ENCODE measurements around the gene GREM2. TPM values are rescaled to one million over a fixed set of nuclear protein-coding genes. Genes with fewer than 3 reads are reported as not detected.

GREM2 gene
- total RNA-seq, 1 experiment from 2014 or later = not detected

DNA sequence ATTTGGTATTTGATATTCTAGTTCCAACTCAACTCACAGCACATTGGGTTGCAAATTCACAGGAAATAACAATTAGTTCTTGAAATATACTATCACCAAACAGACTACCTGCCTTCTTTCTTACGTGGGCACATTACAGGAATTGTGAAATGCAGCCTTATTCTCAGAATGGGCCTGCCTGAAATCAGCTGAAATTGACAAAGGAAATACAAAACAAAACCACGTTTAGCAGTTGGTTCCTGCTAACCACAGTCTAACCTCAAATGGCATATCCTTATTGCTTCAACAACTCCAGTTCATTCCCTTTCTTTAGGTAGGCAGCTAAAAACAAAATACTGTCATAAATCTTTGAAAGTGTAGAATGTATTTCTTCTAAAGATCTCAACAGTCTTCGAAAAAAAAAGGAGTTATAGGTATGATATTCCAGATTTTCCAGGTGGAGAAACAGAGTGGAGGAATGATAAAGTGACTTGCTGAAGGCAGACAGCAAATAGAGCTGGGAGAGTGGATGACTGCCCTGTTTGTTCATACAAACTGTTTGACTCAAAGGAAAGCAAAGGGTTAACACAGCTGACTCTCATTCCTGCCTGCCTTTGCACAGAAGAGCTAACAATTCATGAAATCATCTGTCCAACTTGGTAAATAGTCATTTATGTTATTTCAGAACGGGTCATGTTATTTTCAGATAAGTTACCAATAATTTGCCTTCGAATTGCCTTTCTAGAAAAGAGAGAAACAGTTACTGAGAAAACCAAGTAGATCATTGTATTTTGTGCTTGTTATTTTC, 1.6 kb upstream of the GREM2 start:
- no TSS peak for BruUV-seq (replicated peaks)

DNA sequence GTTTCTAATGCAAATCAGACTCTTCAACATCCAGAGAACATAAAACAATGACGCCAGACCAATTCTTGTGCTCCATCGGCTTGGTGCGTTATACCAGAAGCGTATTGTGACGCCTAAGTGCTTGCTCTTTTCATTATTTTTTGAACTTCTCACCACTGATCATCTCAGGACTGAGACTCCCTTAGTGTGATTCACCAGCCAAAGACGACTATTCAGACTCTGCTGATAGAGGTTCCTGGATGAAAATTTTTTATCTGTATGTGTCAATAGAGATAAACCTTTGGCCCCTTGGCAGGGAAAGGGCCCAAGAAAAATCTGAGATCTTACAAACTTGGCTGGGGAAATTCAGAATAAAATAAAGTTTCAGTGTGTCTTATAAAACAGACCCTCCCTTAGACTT, 856 bp upstream of the GREM2 start:
- ChIA-PET CTCF (no interaction called here), POLR2A (no interaction called here)
- in situ Hi-C loops (cut with HindIII; ENCODE audit: low pct_unique_long_range_greater_than_20kb, low sequenced_read_pairs) (no loop called here), intact Hi-C loops (cut with micrococcal nuclease; ENCODE audit: unreplicated experiment) (no loop called here)
- Histone ChIP-seq H3K4me3 (ENCODE audit: low read depth in 2 of 2, low read length in 2 of 2) (no peak overlapping the region), H3K27ac (ENCODE audit: low read length) (no peak overlapping the region), H3K36me3 (ENCODE audit: control insufficient read depth, insufficient read depth, low read length) (no peaks in the 10 kb centered on the region; the same call in 1 of the 2 replicates), H3K27me3 (ENCODE audit: control insufficient read depth, insufficient read depth, low read length) (peaks cover 15% of the 10 kb centered on the region), H3K9me3 (ENCODE audit: control insufficient read depth, insufficient read depth, low read depth, low read length) (no peaks in the 10 kb centered on the region), H3K4me1 (ENCODE audit: control insufficient read depth, insufficient read depth, low read length) (peaks cover 3% of the 10 kb centered on the region; the same call in 1 of the 2 replicates)
- TF ChIP-seq TCF7L2 (IDR thresholded peaks at IDR 0.05; ENCODE audit: low read depth, low read length) (no peak), SIN3A (IDR thresholded peaks at IDR 0.05; ENCODE audit: borderline replicate concordance, insufficient read depth, low read depth, low read length) (no peak), POLR2AphosphoS5 (IDR thresholded peaks at IDR 0.05; ENCODE audit: low read depth, low read length) (no peak)
- TF ChIP-seq, protein P1, sequence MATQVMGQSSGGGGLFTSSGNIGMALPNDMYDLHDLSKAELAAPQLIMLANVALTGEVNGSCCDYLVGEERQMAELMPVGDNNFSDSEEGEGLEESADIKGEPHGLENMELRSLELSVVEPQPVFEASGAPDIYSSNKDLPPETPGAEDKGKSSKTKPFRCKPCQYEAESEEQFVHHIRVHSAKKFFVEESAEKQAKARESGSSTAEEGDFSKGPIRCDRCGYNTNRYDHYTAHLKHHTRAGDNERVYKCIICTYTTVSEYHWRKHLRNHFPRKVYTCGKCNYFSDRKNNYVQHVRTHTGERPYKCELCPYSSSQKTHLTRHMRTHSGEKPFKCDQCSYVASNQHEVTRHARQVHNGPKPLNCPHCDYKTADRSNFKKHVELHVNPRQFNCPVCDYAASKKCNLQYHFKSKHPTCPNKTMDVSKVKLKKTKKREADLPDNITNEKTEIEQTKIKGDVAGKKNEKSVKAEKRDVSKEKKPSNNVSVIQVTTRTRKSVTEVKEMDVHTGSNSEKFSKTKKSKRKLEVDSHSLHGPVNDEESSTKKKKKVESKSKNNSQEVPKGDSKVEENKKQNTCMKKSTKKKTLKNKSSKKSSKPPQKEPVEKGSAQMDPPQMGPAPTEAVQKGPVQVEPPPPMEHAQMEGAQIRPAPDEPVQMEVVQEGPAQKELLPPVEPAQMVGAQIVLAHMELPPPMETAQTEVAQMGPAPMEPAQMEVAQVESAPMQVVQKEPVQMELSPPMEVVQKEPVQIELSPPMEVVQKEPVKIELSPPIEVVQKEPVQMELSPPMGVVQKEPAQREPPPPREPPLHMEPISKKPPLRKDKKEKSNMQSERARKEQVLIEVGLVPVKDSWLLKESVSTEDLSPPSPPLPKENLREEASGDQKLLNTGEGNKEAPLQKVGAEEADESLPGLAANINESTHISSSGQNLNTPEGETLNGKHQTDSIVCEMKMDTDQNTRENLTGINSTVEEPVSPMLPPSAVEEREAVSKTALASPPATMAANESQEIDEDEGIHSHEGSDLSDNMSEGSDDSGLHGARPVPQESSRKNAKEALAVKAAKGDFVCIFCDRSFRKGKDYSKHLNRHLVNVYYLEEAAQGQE (IDR thresholded peaks at IDR 0.05; ENCODE audit: insufficient read depth in 1 of 2, low read depth in 2 of 2, low read length in 1 of 2) = no peak
- TF ChIP-seq, protein P2, sequence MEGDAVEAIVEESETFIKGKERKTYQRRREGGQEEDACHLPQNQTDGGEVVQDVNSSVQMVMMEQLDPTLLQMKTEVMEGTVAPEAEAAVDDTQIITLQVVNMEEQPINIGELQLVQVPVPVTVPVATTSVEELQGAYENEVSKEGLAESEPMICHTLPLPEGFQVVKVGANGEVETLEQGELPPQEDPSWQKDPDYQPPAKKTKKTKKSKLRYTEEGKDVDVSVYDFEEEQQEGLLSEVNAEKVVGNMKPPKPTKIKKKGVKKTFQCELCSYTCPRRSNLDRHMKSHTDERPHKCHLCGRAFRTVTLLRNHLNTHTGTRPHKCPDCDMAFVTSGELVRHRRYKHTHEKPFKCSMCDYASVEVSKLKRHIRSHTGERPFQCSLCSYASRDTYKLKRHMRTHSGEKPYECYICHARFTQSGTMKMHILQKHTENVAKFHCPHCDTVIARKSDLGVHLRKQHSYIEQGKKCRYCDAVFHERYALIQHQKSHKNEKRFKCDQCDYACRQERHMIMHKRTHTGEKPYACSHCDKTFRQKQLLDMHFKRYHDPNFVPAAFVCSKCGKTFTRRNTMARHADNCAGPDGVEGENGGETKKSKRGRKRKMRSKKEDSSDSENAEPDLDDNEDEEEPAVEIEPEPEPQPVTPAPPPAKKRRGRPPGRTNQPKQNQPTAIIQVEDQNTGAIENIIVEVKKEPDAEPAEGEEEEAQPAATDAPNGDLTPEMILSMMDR (IDR thresholded peaks at IDR 0.05) = no peak
- DNase-seq (ENCODE audit: low read depth, low spot score) (no peak), ATAC-seq (no peak)
- BruUV-seq (replicated peaks) = no TSS peak

More for the DNA sequence above, 1.6 kb upstream of the GREM2 start:
- TF ChIP-seq, protein P1 (IDR thresholded peaks at IDR 0.05; ENCODE audit: insufficient read depth in 1 of 2, low read depth in 2 of 2, low read length in 1 of 2) = no peak
- TF ChIP-seq POLR2AphosphoS5 (IDR thresholded peaks at IDR 0.05; ENCODE audit: low read depth, low read length) = no peak
- TF ChIP-seq TCF7L2 (IDR thresholded peaks at IDR 0.05; ENCODE audit: low read depth, low read length) = no peak
- TF ChIP-seq SIN3A (IDR thresholded peaks at IDR 0.05; ENCODE audit: borderline replicate concordance, insufficient read depth, low read depth, low read length) = no peak
- TF ChIP-seq, protein P2 (IDR thresholded peaks at IDR 0.05) = no peak
- Histone ChIP-seq H3K4me3 (ENCODE audit: low read depth in 2 of 2, low read length in 2 of 2) (no peak overlapping the region), H3K27ac (ENCODE audit: low read length) (no peak overlapping the region), H3K9me3 (ENCODE audit: control insufficient read depth, insufficient read depth, low read depth, low read length) (no peaks in the 10 kb centered on the region), H3K36me3 (ENCODE audit: control insufficient read depth, insufficient read depth, low read length) (no peaks in the 10 kb centered on the region; the same call in 1 of the 2 replicates), H3K27me3 (ENCODE audit: control insufficient read depth, insufficient read depth, low read length) (peaks cover 15% of the 10 kb centered on the region), H3K4me1 (ENCODE audit: control insufficient read depth, insufficient read depth, low read length) (peaks cover 3% of the 10 kb centered on the region; the same call in 1 of the 2 replicates)
- intact Hi-C loops (cut with micrococcal nuclease; ENCODE audit: unreplicated experiment) (no loop called here), in situ Hi-C loops (cut with HindIII; ENCODE audit: low pct_unique_long_range_greater_than_20kb, low sequenced_read_pairs) (no loop called here)
- CTCF ChIA-PET = no interaction called here
- POLR2A ChIA-PET = no interaction called here
- ATAC-seq = no peak
- DNase-seq (ENCODE audit: low read depth, low spot score) = no peak
